C4-2B (cell line): ENCODE data around the gene APOBR.

Source experiments
- H3K27ac ChIP-seq: fragments of 450-650 bp; 2 replicates; pipeline ENCODE4 v1.5.1; 2017
- ZFX ChIP-seq: fragments of 450-650 bp; IDR thresholded peaks from 2 replicates; pipeline ENCODE4 v1.6.1; 2017
- TF ChIP-seq, protein P1 (sequence below): fragments of 450-650 bp; conservative IDR thresholded peaks from 2 replicates; pipeline ENCODE4 v1.5.1; 2017; ENCODE audit warnings: mild to moderate bottlenecking

Gene APOBR

DNA sequence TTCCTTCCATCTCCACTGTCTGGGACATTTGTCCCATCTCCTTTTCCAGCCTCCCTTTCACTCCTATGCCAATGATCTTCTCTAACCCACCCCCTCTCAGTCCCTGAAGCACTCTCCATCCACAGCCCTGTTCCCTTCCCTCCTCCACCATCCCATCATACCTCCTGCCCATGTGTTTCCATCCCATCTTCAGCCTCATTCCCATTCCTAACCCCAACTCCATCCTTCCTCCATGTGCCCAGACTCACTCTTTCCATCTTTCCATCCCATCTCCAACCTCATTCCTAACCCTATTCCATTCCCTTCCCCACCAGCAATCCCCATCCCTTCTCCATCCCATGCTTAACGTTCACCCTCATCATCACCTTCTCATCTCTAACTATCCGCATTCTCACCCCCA is 7.8 kb downstream of the APOBR start:
- TF ChIP-seq, protein P1, sequence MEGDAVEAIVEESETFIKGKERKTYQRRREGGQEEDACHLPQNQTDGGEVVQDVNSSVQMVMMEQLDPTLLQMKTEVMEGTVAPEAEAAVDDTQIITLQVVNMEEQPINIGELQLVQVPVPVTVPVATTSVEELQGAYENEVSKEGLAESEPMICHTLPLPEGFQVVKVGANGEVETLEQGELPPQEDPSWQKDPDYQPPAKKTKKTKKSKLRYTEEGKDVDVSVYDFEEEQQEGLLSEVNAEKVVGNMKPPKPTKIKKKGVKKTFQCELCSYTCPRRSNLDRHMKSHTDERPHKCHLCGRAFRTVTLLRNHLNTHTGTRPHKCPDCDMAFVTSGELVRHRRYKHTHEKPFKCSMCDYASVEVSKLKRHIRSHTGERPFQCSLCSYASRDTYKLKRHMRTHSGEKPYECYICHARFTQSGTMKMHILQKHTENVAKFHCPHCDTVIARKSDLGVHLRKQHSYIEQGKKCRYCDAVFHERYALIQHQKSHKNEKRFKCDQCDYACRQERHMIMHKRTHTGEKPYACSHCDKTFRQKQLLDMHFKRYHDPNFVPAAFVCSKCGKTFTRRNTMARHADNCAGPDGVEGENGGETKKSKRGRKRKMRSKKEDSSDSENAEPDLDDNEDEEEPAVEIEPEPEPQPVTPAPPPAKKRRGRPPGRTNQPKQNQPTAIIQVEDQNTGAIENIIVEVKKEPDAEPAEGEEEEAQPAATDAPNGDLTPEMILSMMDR: no peak
- no peak for TF ChIP-seq ZFX
- no peak overlapping the region for H3K27ac ChIP-seq

DNA sequence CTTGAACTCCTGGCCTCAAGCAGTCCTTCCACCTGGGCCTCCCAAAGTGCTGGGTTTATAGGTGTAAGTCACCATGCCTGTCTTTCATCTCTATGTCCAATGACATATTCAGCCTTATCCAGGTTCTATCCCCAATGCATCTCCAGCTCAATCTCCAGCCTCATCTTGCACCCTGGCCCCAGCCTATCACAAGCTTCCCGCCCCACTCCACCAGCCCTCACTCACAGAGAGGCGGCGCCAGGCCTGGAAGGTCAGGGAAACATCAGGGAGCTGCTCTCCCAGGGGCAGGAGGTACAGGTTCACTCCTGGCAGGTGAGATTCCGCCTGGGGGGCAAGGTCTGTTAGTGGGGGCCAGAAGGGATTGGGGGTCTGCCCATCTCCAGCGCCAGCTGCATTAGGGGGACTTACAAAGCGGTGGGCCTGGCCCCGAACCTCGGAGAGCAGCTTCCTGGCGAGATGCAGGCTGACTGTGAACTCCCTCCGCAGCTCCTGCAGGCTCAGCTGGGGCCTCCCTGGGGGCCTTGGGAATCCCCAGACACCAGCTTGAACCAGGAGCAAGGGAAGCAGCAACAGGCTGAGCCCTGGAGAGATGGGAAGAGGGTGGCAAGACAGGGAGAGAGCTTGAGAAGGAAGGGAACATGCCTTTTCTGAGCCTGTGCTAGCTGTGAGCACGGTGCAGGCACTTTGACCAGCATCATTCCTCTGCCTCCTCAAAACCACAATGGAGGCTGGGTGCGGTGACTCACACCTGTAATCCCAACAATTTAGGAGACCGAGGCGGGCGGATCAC is 9.2 kb downstream of the APOBR start:
- peak overlapping the region; percentile 75 for H3K27ac ChIP-seq
- no peak for TF ChIP-seq ZFX
- TF ChIP-seq, protein P1: no peak

DNA sequence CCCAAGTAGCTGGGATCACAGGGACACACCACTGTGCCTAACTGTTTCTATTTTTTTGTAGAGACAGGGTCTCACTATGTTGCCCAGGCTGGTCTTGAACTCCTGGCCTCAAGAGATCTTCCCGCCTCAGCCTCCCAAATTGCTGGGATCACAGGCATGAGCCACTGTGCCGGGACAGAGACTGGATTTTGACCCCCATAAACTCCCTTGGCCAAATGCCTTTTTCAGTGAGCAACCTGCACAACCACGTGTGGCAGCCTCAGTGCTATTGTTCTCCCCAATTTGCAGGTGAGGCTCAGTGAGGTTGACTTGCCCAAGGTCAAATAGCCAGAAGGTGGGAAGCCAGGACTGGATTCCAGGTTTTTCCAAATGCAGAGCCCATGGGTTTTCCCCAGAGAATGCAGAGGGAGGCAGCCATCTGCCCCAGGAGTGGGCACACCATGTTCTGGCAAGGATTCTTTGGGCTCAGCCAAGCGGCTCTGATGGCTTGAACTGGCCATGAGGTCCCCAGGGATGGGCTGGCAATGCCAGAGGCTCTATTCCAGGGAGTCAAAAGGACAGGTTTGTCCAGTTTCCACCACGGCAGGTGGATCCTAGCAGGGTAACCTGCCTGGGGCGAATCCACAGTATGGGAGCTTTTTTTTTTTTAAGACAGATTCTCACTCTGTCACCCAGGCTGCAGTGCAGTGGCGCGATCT is 10.4 kb downstream of the APOBR start:
- TF ChIP-seq, protein P1: no peak
- TF ChIP-seq ZFX: no peak
- H3K27ac ChIP-seq: peak overlapping the region; percentile 75

DNA sequence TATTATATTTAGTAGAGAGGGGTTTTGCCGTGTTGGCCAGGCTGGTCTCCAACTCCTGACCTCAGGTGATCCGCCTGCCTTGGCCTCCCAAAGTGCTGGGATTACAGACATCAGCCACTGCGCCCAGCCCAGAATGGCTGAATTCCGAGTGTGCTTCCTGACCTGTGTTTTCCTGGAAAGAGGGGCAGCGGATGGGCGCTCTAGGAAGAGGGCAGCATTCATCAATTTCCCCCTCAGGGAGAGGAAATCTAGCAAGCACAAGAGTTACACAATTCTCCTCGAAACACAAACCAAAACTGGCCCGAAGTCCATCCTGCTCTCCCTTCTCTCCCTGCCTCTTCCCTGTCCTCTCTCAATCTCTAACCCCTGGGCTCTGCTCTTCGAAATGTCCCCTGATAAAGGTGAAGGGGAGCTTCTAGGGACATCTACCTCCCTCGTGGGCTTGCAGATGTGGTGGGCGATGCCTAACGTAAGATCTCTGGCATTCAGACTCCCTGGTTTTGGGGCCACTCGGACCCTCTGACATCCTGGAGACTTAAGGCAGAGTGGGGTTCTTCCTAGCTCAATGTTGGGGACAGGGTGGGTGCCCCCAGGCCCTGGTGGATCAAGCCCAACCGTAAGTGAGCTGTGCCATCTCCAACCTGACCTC is 11.2 kb downstream of the APOBR start:
- H3K27ac ChIP-seq: peak overlapping the region; percentile 75
- no peak for TF ChIP-seq ZFX
- TF ChIP-seq, protein P1: no peak

DNA sequence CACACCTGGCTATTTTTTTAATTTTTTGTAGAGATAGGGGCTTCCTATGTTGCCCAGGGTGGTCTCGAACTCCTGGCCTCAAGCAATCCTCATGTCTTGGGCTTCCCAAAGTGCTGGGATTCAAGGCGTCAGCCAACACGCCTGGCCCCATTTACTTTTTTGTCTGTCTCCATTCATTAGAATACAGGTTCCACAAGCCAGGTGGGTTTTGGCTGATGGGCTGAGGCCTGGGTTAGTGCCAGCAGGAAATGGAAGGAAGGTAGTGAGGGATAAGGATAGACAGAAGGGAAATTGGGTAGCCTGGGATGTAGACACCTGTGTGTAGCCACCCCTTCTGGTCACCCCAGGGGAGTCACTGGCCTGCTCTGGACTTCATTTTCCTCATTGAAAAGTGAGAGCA is 16.6 kb downstream of the APOBR start:
- TF ChIP-seq ZFX: no peak
- TF ChIP-seq, protein P1: no peak
- no peak overlapping the region for H3K27ac ChIP-seq

DNA sequence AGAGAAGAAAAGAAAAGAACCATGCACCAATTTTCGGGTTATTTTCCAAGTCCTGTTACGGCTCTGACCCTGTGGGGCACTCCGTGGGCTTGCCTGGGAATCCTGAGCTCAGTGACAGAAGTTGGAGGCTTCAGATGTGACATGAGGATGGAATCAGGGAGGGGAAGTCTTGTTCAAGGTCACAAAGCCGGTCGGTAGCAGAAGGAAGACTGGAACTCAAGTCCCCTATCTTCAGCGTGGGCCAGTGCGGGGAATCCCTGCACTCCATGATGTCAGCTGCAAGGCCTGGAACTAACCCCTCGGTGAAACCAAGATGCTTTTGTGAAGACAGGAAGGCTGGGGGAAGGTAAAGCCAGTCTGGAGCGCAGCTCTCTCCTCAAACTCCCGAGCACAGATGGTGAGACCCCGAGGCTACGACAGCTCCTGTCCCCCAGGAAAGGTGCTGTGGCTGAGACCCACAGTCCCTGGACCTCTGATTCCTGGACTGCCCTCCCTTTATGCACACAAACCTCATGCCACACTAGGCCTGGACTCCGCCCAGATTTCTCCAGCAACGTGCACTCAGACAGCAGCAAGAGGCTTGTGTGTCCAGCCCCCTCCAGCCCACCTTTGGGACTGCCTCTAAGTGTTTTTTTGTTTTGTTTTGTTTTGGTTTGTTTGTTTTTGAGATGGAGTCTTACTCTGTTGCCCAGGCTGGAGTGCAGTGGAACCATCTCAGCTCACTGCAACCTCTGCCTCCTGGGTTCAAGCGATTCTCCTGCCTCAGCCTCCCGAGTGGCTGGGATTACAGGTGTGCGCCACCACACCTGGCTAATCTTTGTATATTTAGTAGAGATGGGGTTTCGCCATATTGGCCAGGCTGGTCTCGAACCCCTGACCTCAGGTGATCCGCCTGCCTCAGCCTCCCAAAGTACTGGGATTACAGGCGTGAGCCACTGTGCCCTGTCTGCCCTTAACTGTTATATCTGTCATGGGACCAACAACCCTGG is 17.7 kb downstream of the APOBR start:
- TF ChIP-seq ZFX: no peak
- TF ChIP-seq, protein P1: no peak
- H3K27ac ChIP-seq: no peak overlapping the region
